A549 (cell line): ENCODE measurements around the gene CACNA1D. TPM values are rescaled to one million over a fixed set of nuclear protein-coding genes. Genes with fewer than 3 reads are reported as not detected.

Experiments
- ATAC-seq, 2 experiments: fragments of 200-7000 bp in 1 of 2; fragments of >200 bp in 1 of 2; cut with Nextera tagmentation in 1 of 2; cut with Tn5 transposase in 1 of 2; 3 replicates each; pipeline versions ENCODE4 v1.8.0 to v1.9.1; 2018 to 2020; ENCODE audit warnings: mild to moderate bottlenecking in 1 of 2, moderate library complexity in 1 of 2
- CTCF ChIA-PET: fragments of 300-600 bp; sonication (Branson Sonifier 250); formaldehyde crosslinking; extraction: SDS; loops from one replicate; lab custom pipeline; 2021; ENCODE audit warnings: antibody characterized with exemption, inconsistent platforms; lab: Yijun Ruan, JAX
- POLR2A ChIA-PET: fragments of 350-600 bp; formaldehyde crosslinking; extraction: SDS; loops from one replicate; lab custom pipeline; 2021; ENCODE audit warnings: antibody characterized with exemption, inconsistent platforms; lab: Yijun Ruan, JAX
- DNase-seq, 2 experiments: peaks; one replicate each; pipeline versions ENCODE4 v3.0.0 to v3.0.0-alpha.2; 2011 to 2016; ENCODE audit warnings: low read depth in 1 of 2, low spot score in 1 of 2
- FAIRE-seq: peaks from 2 replicates; lab custom pipeline; 2011; peaks lifted over from hg19 to GRCh38; lab: Jason Lieb, UNC
- H3K27ac ChIP-seq, 2 experiments: fragments of >200 bp; sonication (Bioruptor Twin); formaldehyde crosslinking; 3 replicates each; pipeline ENCODE4 v1.5.1; 2016 to 2017
- H3K4me1 ChIP-seq: fragments of >200 bp; sonication (Bioruptor Twin); formaldehyde crosslinking; 3 replicates; pipeline ENCODE4 v1.6.1; 2016
- H3K4me2 ChIP-seq: fragments of >200 bp; sonication (Bioruptor Twin); formaldehyde crosslinking; 3 replicates; pipeline ENCODE4 v1.6.1; 2016
- H3K4me3 ChIP-seq: fragments of >200 bp; sonication (Bioruptor Twin); formaldehyde crosslinking; 3 replicates; pipeline ENCODE4 v1.5.1; 2016
- H3K9me3 ChIP-seq: fragments of >200 bp; sonication (Bioruptor Twin); formaldehyde crosslinking; 3 replicates; pipeline ENCODE4 v1.6.1; 2016
- BHLHE40 ChIP-seq: IDR thresholded peaks from 2 replicates; pipeline ENCODE4 v1.6.1; 2012; ENCODE audit warnings: low read depth, low read length, inconsistent platforms
- CHD2 ChIP-seq: fragments of 150-350 bp; IDR thresholded peaks from 2 replicates; pipeline ENCODE4 v1.6.1; 2014; ENCODE audit warnings: low read length; ENCODE audit not compliant: partially characterized antibody
- CHD4 ChIP-seq: fragments of 200-600 bp; sonication (generic); IDR thresholded peaks from 2 replicates; pipeline ENCODE4 v1.6.1; 2016; ENCODE audit warnings: antibody characterized with exemption, mild to moderate bottlenecking, borderline replicate concordance
- EHF ChIP-seq: fragments of 250-450 bp; sonication (Bioruptor Pico); IDR thresholded peaks from 2 replicates; pipeline ENCODE4 v1.5.0; 2020; ENCODE audit warnings: mild to moderate bottlenecking
- EHMT2 ChIP-seq: fragments of 200-600 bp; sonication (generic); IDR thresholded peaks from 2 replicates; pipeline ENCODE4 v1.6.1; 2016; ENCODE audit warnings: antibody characterized with exemption, low read depth, mild to moderate bottlenecking, moderate library complexity
- EP300 ChIP-seq, 2 experiments: fragments of >200 bp; sonication (Bioruptor Twin); formaldehyde crosslinking; IDR thresholded peaks; 2 replicates in 1 of 2; 3 replicates in 1 of 2; pipeline ENCODE4 v1.6.1; 2016 to 2017
- ESRRA ChIP-seq: fragments of 150-350 bp; IDR thresholded peaks from 2 replicates; pipeline ENCODE4 v1.6.1; 2014; ENCODE audit warnings: mild to moderate bottlenecking, low read length, borderline replicate concordance
- FOSB ChIP-seq: fragments of 250-450 bp; sonication (Bioruptor Pico); IDR thresholded peaks from 2 replicates; pipeline ENCODE4 v1.5.0; 2020; ENCODE audit warnings: mild to moderate bottlenecking, moderate library complexity
- FOXS1 ChIP-seq: fragments of 250-450 bp; sonication (Bioruptor Pico); IDR thresholded peaks from 2 replicates; pipeline ENCODE4 v1.5.0; 2020; ENCODE audit warnings: mild to moderate bottlenecking, moderate library complexity
- HOXA7 ChIP-seq: fragments of 250-450 bp; sonication (Bioruptor Pico); IDR thresholded peaks from 2 replicates; pipeline ENCODE4 v1.5.0; 2020; ENCODE audit warnings: mild to moderate bottlenecking, moderate library complexity
- HOXB13 ChIP-seq: fragments of 250-450 bp; sonication (Bioruptor Pico); IDR thresholded peaks from 2 replicates; pipeline ENCODE4 v1.5.0; 2020; ENCODE audit warnings: low read depth, mild to moderate bottlenecking, moderate library complexity
- HOXB5 ChIP-seq: fragments of 250-450 bp; sonication (Bioruptor Pico); IDR thresholded peaks from 2 replicates; pipeline ENCODE4 v1.5.0; 2020; ENCODE audit warnings: mild to moderate bottlenecking, moderate library complexity
- JUN ChIP-seq, 2 experiments: fragments of >200 bp; sonication (Bioruptor Twin); formaldehyde crosslinking; IDR thresholded peaks; 2 replicates in 1 of 2; 3 replicates in 1 of 2; pipeline ENCODE4 v1.6.1; 2016 to 2017
- KDM1A ChIP-seq: fragments of 200-600 bp; sonication (generic); IDR thresholded peaks from 2 replicates; pipeline ENCODE4 v1.6.1; 2016; ENCODE audit warnings: low read depth, mild to moderate bottlenecking
- MAZ ChIP-seq: fragments of 150-350 bp; IDR thresholded peaks from 2 replicates; pipeline ENCODE4 v1.6.1; 2014; ENCODE audit warnings: antibody characterized with exemption, low read depth, low read length, borderline replicate concordance
- PBX3 ChIP-seq: IDR thresholded peaks from 2 replicates; pipeline ENCODE4 v1.6.1; 2012
- RAD21 ChIP-seq, 2 experiments: fragments of >200 bp in 1 of 2; sonication (Bioruptor Twin) in 1 of 2; formaldehyde crosslinking in 1 of 2; IDR thresholded peaks in 1 of 2; conservative IDR thresholded peaks in 1 of 2; 2 replicates in 1 of 2; 3 replicates in 1 of 2; pipeline ENCODE4 v1.6.1; 2012 to 2018; ENCODE audit warnings: inconsistent platforms in 1 of 2
- RNF2 ChIP-seq: fragments of 200-600 bp; sonication (generic); IDR thresholded peaks from 2 replicates; pipeline ENCODE4 v1.6.1; 2016; ENCODE audit warnings: low read depth, mild to moderate bottlenecking, antibody characterized with exemption, moderate library complexity, borderline replicate concordance
- SMC3 ChIP-seq: fragments of >200 bp; sonication (Bioruptor Twin); formaldehyde crosslinking; IDR thresholded peaks from 3 replicates; pipeline ENCODE4 v1.6.1; 2018; ENCODE audit warnings: inconsistent platforms
- TFCP2L1 ChIP-seq: fragments of 250-450 bp; sonication (Bioruptor Pico); IDR thresholded peaks from 2 replicates; pipeline ENCODE4 v1.5.0; 2021; ENCODE audit warnings: mild to moderate bottlenecking
- TP53 ChIP-seq: fragments of 250-450 bp; sonication (Bioruptor Pico); IDR thresholded peaks from 2 replicates; pipeline ENCODE4 v1.5.0; 2021; ENCODE audit warnings: mild to moderate bottlenecking, moderate library complexity
- ZSCAN20 ChIP-seq: fragments of 250-450 bp; sonication (Bioruptor Pico); IDR thresholded peaks from 2 replicates; pipeline ENCODE4 v1.8.0; 2022; ENCODE audit warnings: mild to moderate bottlenecking, moderate library complexity
- WGBS: methylation state at CpG from one replicate; pipeline ENCODE4 v1.1.6; 2017; ENCODE audit errors: missing lambda C conversion rate; 5-methylcytosine and 5-hydroxymethylcytosine counted together
- polyA plus RNA-seq, 4 experiments: library from polyadenylated mRNA; depleted of rRNA in 3 of 4; stranded (reverse); fragments of >200 nt; fragmentation: RNase III in 1 of 4; extraction: RNeasy Plus Mini Kit Qiagen cat#74134 plus additional on column Dnase treatment in 1 of 4; gene quantifications; 2 replicates in 3 of 4; 3 replicates in 1 of 4; pipeline ENCODE4 v1.2.3, GENCODE V29; 2011 to 2017
- TF ChIP-seq, protein P1 (sequence below): fragments of 450-650 bp; IDR thresholded peaks from 2 replicates; pipeline ENCODE4 v1.6.1; 2014; ENCODE audit warnings: antibody characterized with exemption
- TF ChIP-seq, protein P2 (sequence below): IDR thresholded peaks from 2 replicates; pipeline ENCODE4 v1.6.1; 2012
- TF ChIP-seq, protein P3 (sequence below): fragments of 150-350 bp; IDR thresholded peaks from 2 replicates; pipeline ENCODE4 v1.6.1; 2014; ENCODE audit warnings: low read depth, mild to moderate bottlenecking, low read length
- TF ChIP-seq, protein P4 (sequence below): fragments of 250-450 bp; sonication (Bioruptor Pico); IDR thresholded peaks from 2 replicates; pipeline ENCODE4 v1.5.0; 2021; ENCODE audit warnings: mild to moderate bottlenecking, moderate library complexity, borderline replicate concordance

The CACNA1D gene
- polyA plus RNA-seq, 2 of the 4 experiments (the other 2 are of a cell fraction) = 1.1 to 10.7 TPM

- POLR2A ChIA-PET = no interaction called here
- no peak overlapping the region for H3K4me2 ChIP-seq
- DNase-seq (no peak), FAIRE-seq (no peak), ATAC-seq (no peak)
- H3K9me3 ChIP-seq = no peaks in the 10 kb centered on the region
- peaks cover 30% of the 10 kb centered on the region for H3K4me1 ChIP-seq
- CTCF ChIA-PET = no interaction called here
- H3K27ac ChIP-seq = no peak overlapping the region
- TF ChIP-seq PBX3 = no peak
- no peak for TF ChIP-seq ZSCAN20 (CRISPR knock-in tag)
- TF ChIP-seq RNF2 = no peak
- TF ChIP-seq JUN (IDR thresholded peaks at IDR 0.05) = no peak
- TF ChIP-seq, protein P1, sequence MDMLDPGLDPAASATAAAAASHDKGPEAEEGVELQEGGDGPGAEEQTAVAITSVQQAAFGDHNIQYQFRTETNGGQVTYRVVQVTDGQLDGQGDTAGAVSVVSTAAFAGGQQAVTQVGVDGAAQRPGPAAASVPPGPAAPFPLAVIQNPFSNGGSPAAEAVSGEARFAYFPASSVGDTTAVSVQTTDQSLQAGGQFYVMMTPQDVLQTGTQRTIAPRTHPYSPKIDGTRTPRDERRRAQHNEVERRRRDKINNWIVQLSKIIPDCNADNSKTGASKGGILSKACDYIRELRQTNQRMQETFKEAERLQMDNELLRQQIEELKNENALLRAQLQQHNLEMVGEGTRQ = no peak
- no peak for TF ChIP-seq EHF (CRISPR knock-in tag)
- no peak for TF ChIP-seq SMC3
- no peak for TF ChIP-seq KDM1A
- no peak for TF ChIP-seq CHD4
- TF ChIP-seq MAZ = no peak
- TF ChIP-seq TP53 (CRISPR knock-in tag) = no peak
- TF ChIP-seq EHMT2 = no peak
- TF ChIP-seq FOSB (CRISPR knock-in tag) = no peak
- WGBS = 60% methylated on average over 4 of the region's 4 CpGs
- no peak overlapping the region for H3K4me3 ChIP-seq
These were observed 218.5 kb downstream of the CACNA1D start for GRCh38 chr3:53712817-53713388.

DNA sequence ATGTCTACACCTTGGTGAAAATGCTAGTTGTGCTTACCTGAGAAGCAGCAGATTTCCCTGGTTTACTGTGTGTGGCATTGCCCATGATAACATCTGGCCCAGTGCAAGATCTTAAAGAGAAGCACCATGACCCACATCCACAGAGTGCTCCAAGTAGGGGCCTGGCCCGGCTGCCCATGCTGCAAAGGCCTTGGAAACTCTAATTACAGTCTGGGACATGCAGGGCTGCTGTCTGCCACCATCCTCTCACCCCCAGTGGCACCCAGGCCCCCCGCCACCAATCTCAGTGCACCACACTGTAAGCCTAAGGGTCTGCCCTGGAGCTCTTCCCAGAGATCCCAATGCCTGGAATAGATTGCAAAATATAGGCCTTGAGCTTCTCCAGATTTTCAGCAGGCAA is 219.2 kb downstream of the CACNA1D start:
- 80% methylated on average over 2 of the region's 2 CpGs for WGBS
- peaks cover 23% of the 10 kb centered on the region for H3K4me1 ChIP-seq
- TF ChIP-seq FOXS1 (CRISPR knock-in tag) = no peak
- TF ChIP-seq, protein P2, sequence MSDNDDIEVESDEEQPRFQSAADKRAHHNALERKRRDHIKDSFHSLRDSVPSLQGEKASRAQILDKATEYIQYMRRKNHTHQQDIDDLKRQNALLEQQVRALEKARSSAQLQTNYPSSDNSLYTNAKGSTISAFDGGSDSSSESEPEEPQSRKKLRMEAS = no peak
- TF ChIP-seq CHD2 = no peak
- TF ChIP-seq, protein P3, sequence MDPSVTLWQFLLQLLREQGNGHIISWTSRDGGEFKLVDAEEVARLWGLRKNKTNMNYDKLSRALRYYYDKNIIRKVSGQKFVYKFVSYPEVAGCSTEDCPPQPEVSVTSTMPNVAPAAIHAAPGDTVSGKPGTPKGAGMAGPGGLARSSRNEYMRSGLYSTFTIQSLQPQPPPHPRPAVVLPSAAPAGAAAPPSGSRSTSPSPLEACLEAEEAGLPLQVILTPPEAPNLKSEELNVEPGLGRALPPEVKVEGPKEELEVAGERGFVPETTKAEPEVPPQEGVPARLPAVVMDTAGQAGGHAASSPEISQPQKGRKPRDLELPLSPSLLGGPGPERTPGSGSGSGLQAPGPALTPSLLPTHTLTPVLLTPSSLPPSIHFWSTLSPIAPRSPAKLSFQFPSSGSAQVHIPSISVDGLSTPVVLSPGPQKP = no peak
- TF ChIP-seq SMC3 = no peak
- TF ChIP-seq, protein P1 = no peak
- TF ChIP-seq HOXB5 (CRISPR knock-in tag) = no peak
- TF ChIP-seq RAD21 (conservative IDR thresholded peaks at IDR 0.05 in 1 of 2, IDR thresholded peaks at IDR 0.05 in 1 of 2) = no peak
- no peak for TF ChIP-seq KDM1A
- TF ChIP-seq TFCP2L1 = no peak
- no peak for TF ChIP-seq JUN (IDR thresholded peaks at IDR 0.05)
- no peak for TF ChIP-seq HOXA7
- TF ChIP-seq ESRRA = no peak
- no peak for TF ChIP-seq EHMT2
- TF ChIP-seq EP300 (IDR thresholded peaks at IDR 0.05) = no peak
- TF ChIP-seq, protein P4, sequence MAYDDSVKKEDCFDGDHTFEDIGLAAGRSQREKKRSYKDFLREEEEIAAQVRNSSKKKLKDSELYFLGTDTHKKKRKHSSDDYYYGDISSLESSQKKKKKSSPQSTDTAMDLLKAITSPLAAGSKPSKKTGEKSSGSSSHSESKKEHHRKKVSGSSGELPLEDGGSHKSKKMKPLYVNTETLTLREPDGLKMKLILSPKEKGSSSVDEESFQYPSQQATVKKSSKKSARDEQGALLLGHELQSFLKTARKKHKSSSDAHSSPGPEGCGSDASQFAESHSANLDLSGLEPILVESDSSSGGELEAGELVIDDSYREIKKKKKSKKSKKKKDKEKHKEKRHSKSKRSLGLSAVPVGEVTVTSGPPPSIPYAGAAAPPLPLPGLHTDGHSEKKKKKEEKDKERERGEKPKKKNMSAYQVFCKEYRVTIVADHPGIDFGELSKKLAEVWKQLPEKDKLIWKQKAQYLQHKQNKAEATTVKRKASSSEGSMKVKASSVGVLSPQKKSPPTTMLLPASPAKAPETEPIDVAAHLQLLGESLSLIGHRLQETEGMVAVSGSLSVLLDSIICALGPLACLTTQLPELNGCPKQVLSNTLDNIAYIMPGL (CRISPR knock-in tag) = no peak
- no peak for TF ChIP-seq BHLHE40
- TF ChIP-seq HOXB13 (CRISPR knock-in tag) = no peak
- H3K4me2 ChIP-seq = no peak overlapping the region
- no peak overlapping the region for H3K4me3 ChIP-seq
- no peak overlapping the region for H3K27ac ChIP-seq
- ChIA-PET POLR2A (no interaction called here), CTCF (interaction anchor here (0.6 to 1.5 kb wide), 3 partner anchors 303 to 415 kb away, joined by 3 to 5 read pairs (median 3); no protein-coding TSS in a partner anchor)
- no peak for DNase-seq
- ATAC-seq = no peak
- no peaks in the 10 kb centered on the region for H3K9me3 ChIP-seq
- FAIRE-seq = no peak
